Glomerular visceral epithelial cell (primary cell): ENCODE results near the gene TNFSF9.

Experiments used
- DNase-seq: peaks from one replicate; pipeline ENCODE4 v3.0.0-alpha.2; 2016; ENCODE audit errors: extremely low spot score

The TNFSF9 gene

GRCh38 chr19:6530386-6531162, at the start of gene TNFSF9:
TNFSF9 (plus strand) TSS chr19:6531026; CDS start chr19:6531037, 11 bp downstream.
- DNase-seq, result peak; percentile 96

- DNase-seq, result no peak
Observed at GRCh38 chr19:6481541-6482342, 49.1 kb upstream of the TNFSF9 start, which contains the start of gene DENND1C. DENND1C (minus strand) TSS chr19:6481787; CDS start chr19:6481695, 92 bp downstream.

- no peak for DNase-seq
Observed at GRCh38 chr19:6482343-6482686, 48.5 kb upstream of the TNFSF9 start.

DNA sequence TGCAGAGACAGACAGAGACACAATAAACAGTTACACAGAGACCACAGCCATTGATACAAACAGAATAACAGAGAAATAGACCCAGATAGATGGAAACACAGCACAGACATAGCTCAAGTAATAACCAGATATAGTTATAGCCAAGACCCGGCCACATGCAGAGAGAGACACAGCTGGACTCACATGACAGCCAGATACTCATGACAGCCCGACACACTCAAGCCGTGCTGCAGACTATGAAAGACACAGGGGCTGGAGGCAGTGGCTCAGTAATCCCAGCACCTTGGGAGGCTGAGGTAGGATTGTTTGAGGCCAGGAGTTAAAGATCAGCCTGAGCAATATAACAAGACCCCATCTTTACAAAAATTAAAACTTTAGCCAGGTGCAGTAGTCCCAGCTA, 47.6 kb upstream of the TNFSF9 start:
- DNase-seq, result no peak

DNA sequence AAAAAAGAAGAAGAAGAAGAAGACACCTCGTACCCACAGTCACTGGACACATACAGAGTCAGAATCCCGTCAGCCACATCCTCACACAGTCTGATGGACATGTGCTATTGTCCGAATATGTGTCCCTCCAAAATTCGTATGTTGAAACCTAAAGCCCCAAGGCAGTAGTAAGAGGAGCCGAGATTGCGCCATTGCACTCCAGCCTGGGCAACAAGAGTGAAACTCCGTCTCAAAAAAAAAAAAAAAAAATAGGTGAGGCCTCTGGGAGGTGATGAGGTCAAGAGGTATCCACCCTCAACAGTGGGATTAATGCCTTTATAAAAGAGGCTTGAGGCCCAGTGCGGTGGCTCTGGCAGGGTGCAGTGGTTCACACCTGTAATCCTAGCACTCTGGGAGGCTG, 46.6 kb upstream of the TNFSF9 start:
- DNase-seq, result no peak

DNA sequence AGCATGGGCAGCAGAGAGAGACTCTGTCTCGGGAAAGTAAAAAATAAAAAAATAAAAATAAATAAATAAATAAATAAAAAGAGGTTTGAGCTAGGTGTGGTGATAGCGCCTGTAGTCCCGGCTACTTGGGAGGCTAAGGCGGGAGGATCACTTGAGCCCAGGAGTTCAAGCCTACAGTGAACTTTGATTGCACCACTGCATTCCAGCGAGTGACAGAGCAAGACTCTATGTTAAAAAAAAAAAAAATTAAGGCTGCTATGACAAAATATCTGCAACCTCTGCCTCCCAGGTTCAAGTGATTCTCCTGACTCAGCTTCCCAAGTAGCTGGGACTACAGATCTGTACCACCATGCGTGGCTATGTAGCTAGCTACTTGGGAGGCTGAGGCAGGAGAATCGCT, 46.0 kb upstream of the TNFSF9 start:
- DNase-seq, result no peak

DNA sequence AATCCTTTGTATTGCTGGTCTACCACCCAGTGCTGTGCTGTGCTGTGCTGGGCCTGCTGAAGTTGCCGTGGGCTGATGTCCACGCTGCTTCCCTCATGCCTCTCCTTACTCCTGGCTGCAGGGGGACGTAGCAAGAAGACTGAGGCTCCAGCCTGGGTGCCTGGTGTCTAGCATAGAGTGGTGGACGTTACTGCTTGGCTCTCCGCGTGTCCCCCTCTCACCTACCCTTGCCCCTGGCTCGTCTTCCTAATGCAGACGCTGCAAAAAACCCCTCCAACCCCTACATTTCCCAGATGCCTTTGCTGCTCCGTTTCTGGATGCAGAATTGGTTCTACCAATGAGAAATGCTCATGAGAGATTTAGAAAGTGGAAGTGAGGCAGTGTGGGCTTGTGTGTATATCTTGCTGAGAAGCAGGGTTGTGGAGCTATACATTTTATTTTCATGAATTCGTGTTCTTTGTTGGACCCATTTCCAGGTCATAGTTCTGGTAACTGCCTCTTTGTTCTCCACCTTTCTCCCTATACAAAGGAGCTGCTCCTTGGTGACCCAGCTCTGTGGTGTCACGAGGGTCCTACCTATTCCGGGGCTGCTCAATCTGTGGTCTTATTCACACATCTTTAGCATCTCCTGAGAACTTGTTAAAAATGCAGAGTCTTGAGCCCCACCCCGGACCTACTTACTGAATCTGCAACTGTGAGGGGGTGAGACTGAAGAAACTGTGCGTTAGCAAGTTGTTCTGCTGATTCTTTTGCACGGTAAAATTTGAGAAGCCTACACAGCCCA, 41.4 kb upstream of the TNFSF9 start:
- no peak for DNase-seq

DNA sequence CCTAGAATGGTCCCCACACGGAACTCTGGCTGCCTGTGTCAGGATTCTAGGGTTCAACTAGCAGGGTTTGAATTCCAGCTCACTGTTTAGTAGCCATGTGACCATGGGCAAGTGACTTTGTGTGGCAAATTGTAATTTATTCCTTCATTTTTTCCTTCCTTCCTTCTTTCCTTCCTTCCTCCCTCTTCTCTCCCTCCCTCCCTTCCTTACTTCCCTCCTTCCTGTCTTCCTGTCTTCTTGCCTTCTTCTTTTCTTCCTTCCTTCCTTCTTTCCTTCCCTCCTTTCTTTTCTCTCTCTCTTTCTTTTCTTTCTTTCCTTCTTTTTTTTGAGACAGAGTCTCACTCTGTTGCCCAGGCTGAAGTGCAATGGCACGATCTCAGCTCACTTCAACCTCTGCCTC, 40.7 kb upstream of the TNFSF9 start:
- no peak for DNase-seq

DNA sequence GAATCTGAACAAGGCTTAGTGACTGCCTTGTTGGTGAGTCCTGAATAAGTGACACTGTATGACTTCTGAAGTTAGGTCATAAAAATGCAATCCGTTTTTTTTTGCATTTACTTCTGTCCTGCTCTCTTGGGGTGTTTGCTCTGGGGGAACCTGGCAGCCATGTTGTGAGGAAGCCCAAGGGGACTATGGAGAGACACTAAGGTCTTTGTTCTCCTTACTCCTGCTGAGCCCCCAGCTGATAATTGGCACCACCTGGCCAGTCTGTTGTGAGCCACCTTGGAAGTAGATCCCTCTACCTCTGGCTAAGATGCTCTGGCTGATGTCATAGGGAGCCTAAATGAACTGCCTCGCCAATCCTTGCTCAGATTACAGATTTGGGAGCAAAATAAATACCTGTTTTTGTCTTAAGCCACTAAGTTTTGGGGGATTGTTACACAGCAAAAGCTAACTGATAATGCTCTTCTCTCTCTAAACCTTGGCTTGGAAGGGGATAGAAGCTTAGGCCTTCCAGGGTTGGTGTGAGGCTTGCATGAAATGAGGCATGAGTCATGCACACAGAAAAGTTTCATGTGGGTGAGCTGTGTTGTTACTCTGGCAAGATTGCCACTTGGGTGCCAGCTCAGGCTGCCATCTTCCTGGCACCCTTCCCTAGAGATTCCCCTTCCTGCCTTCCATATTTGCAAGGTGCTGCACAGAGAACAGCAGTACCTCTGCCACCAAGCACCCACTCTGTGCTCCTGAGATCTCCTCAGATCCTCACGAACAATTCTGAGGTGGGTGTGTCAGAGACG, 38.8 kb upstream of the TNFSF9 start:
- no peak for DNase-seq

GRCh38 chr19:6494438-6495036, 36.3 kb upstream of the TNFSF9 start:
- DNase-seq, result no peak

DNA sequence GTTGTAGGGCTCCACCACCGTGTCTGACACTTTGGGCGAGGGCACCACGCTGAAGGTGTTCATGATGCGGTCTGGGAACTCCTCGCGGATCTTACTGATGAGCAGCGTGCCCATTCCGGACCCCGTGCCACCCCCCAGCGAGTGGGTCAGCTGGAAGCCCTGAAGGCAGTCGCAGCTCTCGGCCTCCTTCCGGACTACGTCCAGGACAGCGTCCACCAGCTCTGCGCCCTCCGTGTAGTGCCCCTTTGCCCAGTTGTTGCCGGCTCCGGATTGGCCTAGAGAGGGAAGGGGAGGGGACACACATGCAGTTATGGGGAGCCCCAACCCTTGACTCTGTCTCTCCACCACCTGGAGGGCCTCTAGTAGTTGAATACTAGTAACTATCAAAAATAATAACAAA, 34.9 kb upstream of the TNFSF9 start:
- DNase-seq, result no peak

- no peak for DNase-seq
Observed at GRCh38 chr19:6498294-6499036, 32.4 kb upstream of the TNFSF9 start.

GRCh38 chr19:6499052-6499790, 31.6 kb upstream of the TNFSF9 start:
- no peak for DNase-seq

DNA sequence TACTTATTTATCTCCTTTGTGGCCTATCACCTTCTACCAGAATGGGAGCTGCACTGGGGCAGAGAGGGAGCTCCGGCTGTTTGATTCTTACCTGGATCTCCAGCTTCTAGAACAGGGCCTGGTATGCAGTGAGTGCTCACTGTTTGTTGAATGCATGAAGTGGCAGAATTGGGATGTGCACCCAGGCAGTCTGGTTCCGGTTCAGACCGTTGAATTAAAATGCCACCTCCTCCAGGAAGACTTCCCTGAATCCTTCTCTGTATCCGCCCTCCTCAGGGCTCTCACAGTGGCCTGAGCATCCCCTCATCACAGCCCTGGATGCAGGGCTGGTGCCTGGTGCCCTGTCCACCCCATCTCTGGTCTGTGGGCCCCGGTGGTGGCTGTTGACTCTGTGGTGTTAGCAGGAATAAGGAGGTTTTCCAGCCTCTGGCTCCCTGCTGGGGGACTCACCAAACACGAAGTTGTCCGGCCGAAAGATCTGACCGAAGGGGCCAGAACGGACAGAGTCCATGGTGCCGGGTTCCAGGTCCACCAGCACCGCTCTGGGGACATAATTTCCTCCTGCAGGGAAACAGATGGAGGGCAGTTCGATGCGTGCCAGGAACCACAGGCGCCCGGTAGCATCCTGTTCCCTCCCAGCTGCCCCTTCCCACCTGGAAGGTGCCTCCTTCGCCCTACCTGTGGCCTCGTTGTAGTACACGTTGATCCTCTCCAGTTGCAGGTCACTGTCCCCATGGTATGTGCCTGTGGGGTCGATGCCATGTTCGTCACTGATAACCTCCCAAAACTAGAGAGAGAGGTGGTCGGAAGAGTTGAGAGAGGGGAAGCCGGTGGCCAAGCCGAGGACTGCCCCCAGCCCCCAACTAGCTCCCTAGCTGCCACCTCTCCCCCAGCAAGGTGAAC, 29.7 kb upstream of the TNFSF9 start:
- DNase-seq, result no peak

DNA sequence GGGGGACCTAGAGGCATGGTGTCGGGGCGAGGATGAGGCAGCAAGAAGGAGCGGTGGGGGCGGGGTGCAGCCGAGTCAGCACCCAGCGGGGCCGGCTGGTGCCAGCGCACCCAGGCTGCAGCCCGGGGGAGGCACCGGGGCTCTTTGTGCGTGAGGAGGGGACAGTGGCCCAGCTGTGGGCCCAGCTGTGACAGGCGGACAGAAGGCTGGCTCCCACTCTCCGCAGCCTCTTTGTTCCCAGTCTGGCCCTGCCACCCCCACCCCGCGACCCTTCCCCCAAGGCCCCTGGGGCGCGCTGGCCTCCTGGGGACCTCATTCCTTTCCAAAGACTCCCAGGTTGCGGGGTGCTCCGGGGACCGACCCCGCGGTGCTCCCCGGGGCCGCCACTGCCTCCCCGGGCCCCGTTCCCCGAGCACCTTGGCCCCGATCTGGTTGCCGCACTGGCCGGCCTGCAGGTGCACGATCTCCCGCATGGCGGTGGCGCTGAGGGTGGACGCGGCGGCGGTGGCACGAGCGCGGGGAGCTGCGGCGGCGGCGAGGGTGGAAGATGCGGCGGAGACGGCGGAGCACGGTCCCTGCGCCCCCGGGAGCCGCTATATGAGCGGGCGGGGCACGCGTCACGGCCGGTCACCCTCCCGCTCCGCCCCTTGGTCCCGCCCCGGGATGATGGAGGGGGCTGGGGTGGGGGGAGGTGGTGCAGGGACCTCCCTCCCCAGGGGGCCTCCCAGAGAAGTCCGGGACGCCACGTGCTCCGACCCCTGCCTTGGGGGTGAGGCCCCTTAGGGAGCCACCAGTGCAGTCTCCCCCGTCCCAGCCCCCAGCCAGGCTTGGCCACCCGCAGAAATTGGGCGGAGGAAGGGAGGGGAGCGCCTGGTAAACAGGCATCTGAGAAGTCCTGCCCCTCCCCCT, 28.8 kb upstream of the TNFSF9 start, which contains the start of gene TUBB4A:
Gene TUBB4A, minus strand, starts transcription at position 570 of the 909 bp plus-strand sequence. Its CDS starts 97 bp downstream, at position 473.
- no peak for DNase-seq

DNA sequence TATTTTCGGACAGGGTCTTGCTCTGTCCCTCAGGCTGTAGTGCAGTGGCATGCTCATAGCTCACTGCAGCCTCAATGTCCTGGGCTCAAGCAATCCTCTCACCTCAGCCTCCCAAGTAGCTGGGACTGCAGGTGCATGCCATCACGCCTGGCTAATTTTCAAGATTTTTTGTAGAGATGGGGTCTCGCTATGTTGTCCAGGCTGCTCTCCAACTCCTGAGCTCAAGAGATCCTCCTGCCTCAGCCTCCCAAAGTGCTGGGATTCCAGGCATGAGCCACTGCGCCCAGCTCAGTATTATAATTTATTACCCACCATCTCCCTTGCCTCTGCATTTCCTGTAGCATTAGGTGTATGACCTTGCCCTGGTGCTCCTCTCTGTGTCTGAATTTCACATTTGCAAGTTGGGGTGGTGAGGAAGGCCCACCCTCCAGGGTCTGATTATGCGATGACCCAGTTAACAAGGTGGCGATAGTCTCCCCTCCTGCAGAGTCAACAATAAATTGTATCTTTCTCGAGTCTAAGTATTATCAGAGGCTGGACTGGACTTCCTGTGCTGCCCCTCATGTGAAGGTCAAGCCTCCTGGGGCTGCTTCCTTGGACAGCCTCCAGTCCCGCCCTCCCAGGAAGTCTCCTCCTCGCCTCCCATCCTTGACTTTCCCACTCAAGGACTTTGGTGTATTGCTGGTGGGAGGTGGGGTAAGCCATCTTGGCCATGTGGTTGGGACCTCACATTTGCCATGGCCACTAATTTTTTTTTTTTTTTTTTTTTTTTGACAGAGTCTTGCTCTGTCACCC, 27.2 kb upstream of the TNFSF9 start:
- DNase-seq, result no peak
